ENCODE data around the gene YARS2. TPM values are rescaled to one million over a fixed set of nuclear protein-coding genes. Genes with fewer than 3 reads are reported as not detected.
"Not testable (repeated sequence)": the region's sequence is repeated elsewhere in the genome, so short reads cannot be mapped to it uniquely, and the experiment has no call there.

YARS2 gene
- total RNA-seq, 1 donor from 2014 or later, result 51.1 TPM

DNA sequence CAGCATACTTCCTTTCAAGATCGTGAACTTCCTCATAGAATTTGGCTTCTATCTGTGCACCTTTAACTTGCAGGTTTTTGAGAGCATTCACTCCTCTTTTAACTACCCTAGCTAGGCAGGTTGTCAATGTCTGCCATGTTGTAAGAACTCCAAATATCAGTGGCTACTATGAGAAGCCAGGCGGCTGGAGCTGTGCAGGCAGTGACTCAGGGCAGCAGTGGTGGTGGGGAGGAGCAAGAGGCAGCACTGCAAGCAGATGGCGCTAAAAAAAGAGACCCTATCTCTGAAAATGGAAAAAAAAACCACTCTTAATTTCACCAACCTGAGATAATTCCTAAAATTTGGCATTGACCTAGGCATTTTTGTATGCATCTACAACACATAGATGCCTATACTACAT is 28.5 kb downstream of the YARS2 start:
- Histone ChIP-seq H3K4me3 (ENCODE audit: low read depth, low read length) (no peak overlapping the region), H3K27me3 (ENCODE audit: control insufficient read depth, insufficient read depth, low read length) (no peaks in the 10 kb centered on the region), H3K36me3 (ENCODE audit: control insufficient read depth, insufficient read depth, low read length) (no peaks in the 10 kb centered on the region)
- TF ChIP-seq, protein P1, sequence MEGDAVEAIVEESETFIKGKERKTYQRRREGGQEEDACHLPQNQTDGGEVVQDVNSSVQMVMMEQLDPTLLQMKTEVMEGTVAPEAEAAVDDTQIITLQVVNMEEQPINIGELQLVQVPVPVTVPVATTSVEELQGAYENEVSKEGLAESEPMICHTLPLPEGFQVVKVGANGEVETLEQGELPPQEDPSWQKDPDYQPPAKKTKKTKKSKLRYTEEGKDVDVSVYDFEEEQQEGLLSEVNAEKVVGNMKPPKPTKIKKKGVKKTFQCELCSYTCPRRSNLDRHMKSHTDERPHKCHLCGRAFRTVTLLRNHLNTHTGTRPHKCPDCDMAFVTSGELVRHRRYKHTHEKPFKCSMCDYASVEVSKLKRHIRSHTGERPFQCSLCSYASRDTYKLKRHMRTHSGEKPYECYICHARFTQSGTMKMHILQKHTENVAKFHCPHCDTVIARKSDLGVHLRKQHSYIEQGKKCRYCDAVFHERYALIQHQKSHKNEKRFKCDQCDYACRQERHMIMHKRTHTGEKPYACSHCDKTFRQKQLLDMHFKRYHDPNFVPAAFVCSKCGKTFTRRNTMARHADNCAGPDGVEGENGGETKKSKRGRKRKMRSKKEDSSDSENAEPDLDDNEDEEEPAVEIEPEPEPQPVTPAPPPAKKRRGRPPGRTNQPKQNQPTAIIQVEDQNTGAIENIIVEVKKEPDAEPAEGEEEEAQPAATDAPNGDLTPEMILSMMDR (IDR thresholded peaks at IDR 0.05; ENCODE audit: insufficient read depth, low read length, poor library complexity, severe bottlenecking), result no peak
- DNase-seq (ENCODE audit: low read depth), result no peak

DNA sequence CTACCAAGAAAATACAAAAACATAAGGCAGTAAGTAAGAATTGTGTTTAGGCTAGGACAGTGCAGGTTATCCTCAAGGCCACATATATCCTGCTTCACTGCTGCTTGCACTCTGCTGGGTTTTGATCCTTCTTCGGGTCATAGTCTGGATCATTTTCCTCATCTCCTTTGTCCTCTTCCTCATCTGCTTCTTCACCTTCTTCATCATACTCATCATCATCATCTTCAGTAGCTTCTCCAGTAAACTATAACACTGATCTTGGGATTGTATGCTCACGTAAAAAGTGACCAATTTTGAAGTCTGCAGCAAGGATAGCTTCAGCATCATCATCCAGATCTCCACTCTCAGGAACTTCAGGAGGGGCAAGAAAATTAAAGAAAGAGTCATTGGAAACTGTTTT is 29.4 kb downstream of the YARS2 start:
- DNase-seq (ENCODE audit: low read depth), result no peak
- Histone ChIP-seq H3K27me3 (ENCODE audit: control insufficient read depth, insufficient read depth, low read length) (no peaks in the 10 kb centered on the region), H3K4me3 (ENCODE audit: low read depth, low read length) (no peak overlapping the region), H3K36me3 (ENCODE audit: control insufficient read depth, insufficient read depth, low read length) (no peaks in the 10 kb centered on the region)
- TF ChIP-seq, protein P1 (IDR thresholded peaks at IDR 0.05; ENCODE audit: insufficient read depth, low read length, poor library complexity, severe bottlenecking), result no peak

DNA sequence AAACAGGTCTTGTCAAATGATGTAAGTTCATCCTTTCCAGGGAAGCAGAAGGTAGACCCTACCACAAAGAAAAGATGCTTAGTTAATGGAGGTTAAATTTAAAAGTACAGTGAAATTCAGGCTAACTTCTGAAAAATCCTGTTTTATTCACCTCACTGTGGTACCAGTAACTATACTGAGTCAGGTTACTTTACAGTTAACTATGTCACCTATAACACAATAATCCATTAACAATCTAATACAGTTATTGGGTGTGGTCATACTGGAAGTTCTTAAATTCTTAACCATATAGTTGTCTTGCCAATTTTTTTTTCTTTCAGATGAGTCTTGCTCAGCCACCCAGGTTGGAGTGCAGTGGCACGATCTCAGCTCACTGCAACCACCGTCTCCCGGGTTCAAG is 30.4 kb downstream of the YARS2 start:
- H3K4me3 ChIP-seq (ENCODE audit: low read depth, low read length); H3K36me3 ChIP-seq (ENCODE audit: control insufficient read depth, insufficient read depth, low read length); DNase-seq (ENCODE audit: low read depth); H3K27me3 ChIP-seq (ENCODE audit: control insufficient read depth, insufficient read depth, low read length): not testable (repeated sequence)

- H3K36me3 ChIP-seq (ENCODE audit: control insufficient read depth, insufficient read depth, low read length), result no peaks in the 10 kb centered on the region
- no peak for DNase-seq (ENCODE audit: low read depth)
- TF ChIP-seq, protein P1 (IDR thresholded peaks at IDR 0.05; ENCODE audit: insufficient read depth, low read length, poor library complexity, severe bottlenecking), result no peak
- H3K27me3 ChIP-seq (ENCODE audit: control insufficient read depth, insufficient read depth, low read length), result no peaks in the 10 kb centered on the region
- H3K4me3 ChIP-seq (ENCODE audit: low read depth, low read length), result no peak overlapping the region
Measured at GRCh38 chr12:32718926-32719325, 36.8 kb downstream of the YARS2 start.

- Histone ChIP-seq H3K36me3 (ENCODE audit: control insufficient read depth, insufficient read depth, low read length) (peaks cover 2% of the 10 kb centered on the region), H3K27me3 (ENCODE audit: control insufficient read depth, insufficient read depth, low read length) (no peaks in the 10 kb centered on the region), H3K4me3 (ENCODE audit: low read depth, low read length) (no peak overlapping the region)
- TF ChIP-seq, protein P1 (IDR thresholded peaks at IDR 0.05; ENCODE audit: insufficient read depth, low read length, poor library complexity, severe bottlenecking), result no peak
- DNase-seq (ENCODE audit: low read depth), result no peak
Measured at GRCh38 chr12:32714772-32715171, 40.9 kb downstream of the YARS2 start.

DNA sequence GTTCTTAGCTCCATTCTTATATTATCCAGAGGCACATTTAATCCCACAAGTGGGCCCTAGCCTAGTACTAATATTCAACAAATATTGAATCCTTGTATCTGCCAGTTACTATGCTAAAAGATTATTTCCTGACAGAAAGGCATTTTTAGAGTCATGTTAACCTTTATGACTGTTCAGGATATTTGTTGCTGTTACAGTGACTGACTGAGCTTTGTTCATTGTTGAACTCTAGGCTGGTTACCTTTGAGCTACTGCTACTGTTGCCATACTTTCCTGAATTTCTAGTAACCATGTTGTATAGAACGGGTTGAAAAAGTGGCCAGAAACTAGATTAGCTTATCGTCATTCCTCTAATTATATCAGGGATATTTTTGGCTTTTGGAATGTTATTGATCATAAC is 46.8 kb downstream of the YARS2 start:
- TF ChIP-seq, protein P1 (IDR thresholded peaks at IDR 0.05; ENCODE audit: insufficient read depth, low read length, poor library complexity, severe bottlenecking), result no peak
- Histone ChIP-seq H3K36me3 (ENCODE audit: control insufficient read depth, insufficient read depth, low read length) (peaks cover 2% of the 10 kb centered on the region), H3K27me3 (ENCODE audit: control insufficient read depth, insufficient read depth, low read length) (no peaks in the 10 kb centered on the region), H3K4me3 (ENCODE audit: low read depth, low read length) (no peak overlapping the region)
- DNase-seq (ENCODE audit: low read depth), result no peak
